ENCODE results near the gene SCGB1C1.
"Not testable (repeated sequence)": the region's sequence is repeated elsewhere in the genome, so short reads cannot be mapped to it uniquely, and the experiment has no call there.

The SCGB1C1 gene

DNA sequence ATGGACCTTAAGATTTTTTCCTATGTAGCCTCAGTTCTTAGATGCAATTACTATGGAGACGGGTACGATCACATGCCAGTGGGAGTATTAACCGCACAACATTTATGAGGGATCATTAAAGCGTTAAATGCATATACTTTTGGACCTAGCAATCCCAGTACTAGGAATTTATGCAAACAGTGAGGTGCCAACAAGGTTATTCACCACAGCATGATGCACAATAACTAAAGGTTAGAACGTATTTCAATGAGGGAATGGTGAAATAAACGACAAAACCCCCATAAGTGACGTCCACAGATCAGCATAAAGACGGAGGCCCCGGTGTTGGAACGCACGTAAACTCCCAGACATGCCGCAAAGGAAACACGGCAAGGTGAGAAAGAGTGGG, 42.7 kb downstream of the SCGB1C1 start:
- Histone ChIP-seq H4K20me1 (ENCODE audit: insufficient read depth, low read length) (no peaks in the 10 kb centered on the region), H3F3A (ENCODE audit: insufficient read depth, low read length) (peaks cover 4% of the 10 kb centered on the region; the same call in 1 of the 2 replicates), H3K79me2 (ENCODE audit: low read length) (peaks cover 38% of the 10 kb centered on the region), H3K9me2 (replicated peaks; ENCODE audit: insufficient read depth, low read length) (no peaks in the 10 kb centered on the region), H3K4me3 (ENCODE audit: low read length) (peak overlapping the region; percentile 65), H3K4me1 (ENCODE audit: low read length) (peaks cover 12% of the 10 kb centered on the region), H2AFZ (ENCODE audit: low read length) (peak overlapping the region; percentile 80), H3K27me3 (replicated peaks; ENCODE audit: insufficient read depth, low read length) (no peaks in the 10 kb centered on the region), H3K36me3 (replicated peaks; ENCODE audit: insufficient read depth, low read length) (no peaks in the 10 kb centered on the region; the same call in 1 of the 2 replicates), H3K27ac (ENCODE audit: low read length) (no peak overlapping the region), H3K9me3 (replicated peaks; ENCODE audit: insufficient read depth, low read length) (no peaks in the 10 kb centered on the region), H3K4me2 (ENCODE audit: low read depth, low read length) (peak overlapping the region; percentile 61), H3K9ac (ENCODE audit: low read length) (peak overlapping the region; percentile 71)
- TF ChIP-seq EZH2 (optimal IDR thresholded peaks at IDR 0.05; ENCODE audit: low read depth, low read length) (no peak), EZH2phosphoT487 (IDR thresholded peaks at IDR 0.05; ENCODE audit: low read length) (no peak)
- TF ChIP-seq, protein P1, sequence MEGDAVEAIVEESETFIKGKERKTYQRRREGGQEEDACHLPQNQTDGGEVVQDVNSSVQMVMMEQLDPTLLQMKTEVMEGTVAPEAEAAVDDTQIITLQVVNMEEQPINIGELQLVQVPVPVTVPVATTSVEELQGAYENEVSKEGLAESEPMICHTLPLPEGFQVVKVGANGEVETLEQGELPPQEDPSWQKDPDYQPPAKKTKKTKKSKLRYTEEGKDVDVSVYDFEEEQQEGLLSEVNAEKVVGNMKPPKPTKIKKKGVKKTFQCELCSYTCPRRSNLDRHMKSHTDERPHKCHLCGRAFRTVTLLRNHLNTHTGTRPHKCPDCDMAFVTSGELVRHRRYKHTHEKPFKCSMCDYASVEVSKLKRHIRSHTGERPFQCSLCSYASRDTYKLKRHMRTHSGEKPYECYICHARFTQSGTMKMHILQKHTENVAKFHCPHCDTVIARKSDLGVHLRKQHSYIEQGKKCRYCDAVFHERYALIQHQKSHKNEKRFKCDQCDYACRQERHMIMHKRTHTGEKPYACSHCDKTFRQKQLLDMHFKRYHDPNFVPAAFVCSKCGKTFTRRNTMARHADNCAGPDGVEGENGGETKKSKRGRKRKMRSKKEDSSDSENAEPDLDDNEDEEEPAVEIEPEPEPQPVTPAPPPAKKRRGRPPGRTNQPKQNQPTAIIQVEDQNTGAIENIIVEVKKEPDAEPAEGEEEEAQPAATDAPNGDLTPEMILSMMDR (IDR thresholded peaks at IDR 0.05; ENCODE audit: low read length), result no peak
- no peak for DNase-seq

- Histone ChIP-seq H3F3A (ENCODE audit: insufficient read depth, low read length) (peaks cover 4% of the 10 kb centered on the region; the same call in 1 of the 2 replicates), H3K9me2 (replicated peaks; ENCODE audit: insufficient read depth, low read length) (no peaks in the 10 kb centered on the region), H4K20me1 (ENCODE audit: insufficient read depth, low read length) (no peaks in the 10 kb centered on the region), H2AFZ (ENCODE audit: low read length) (peak within 1 kb of the TSS; percentile 80), H3K27ac (ENCODE audit: low read length) (peak within 1 kb of the TSS; percentile 92), H3K27me3 (replicated peaks; ENCODE audit: insufficient read depth, low read length) (no peaks in the 10 kb centered on the region), H3K36me3 (replicated peaks; ENCODE audit: insufficient read depth, low read length) (no peaks in the 10 kb centered on the region; the same call in 1 of the 2 replicates), H3K4me1 (ENCODE audit: low read length) (peaks cover 12% of the 10 kb centered on the region), H3K4me2 (ENCODE audit: low read depth, low read length) (peak within 1 kb of the TSS; percentile 91), H3K4me3 (ENCODE audit: low read length) (peak within 1 kb of the TSS; percentile 94), H3K9me3 (replicated peaks; ENCODE audit: insufficient read depth, low read length) (no peaks in the 10 kb centered on the region), H3K9ac (ENCODE audit: low read length) (peak within 1 kb of the TSS; percentile 93), H3K79me2 (ENCODE audit: low read length) (peaks cover 41% of the 10 kb centered on the region)
- TF ChIP-seq, protein P1 (IDR thresholded peaks at IDR 0.05; ENCODE audit: low read length), result no peak
- TF ChIP-seq EZH2 (optimal IDR thresholded peaks at IDR 0.05; ENCODE audit: low read depth, low read length) (no peak), EZH2phosphoT487 (IDR thresholded peaks at IDR 0.05; ENCODE audit: low read length) (no peak)
- DNase-seq, result peak; percentile 90
Observed at GRCh38 chr11:235997-236773, 43.3 kb downstream of the SCGB1C1 start, which contains the start of gene SIRT3. Gene SIRT3, minus strand, starts transcription at chr11:236342. Its CDS starts 14 bp downstream, at chr11:236328.

DNA sequence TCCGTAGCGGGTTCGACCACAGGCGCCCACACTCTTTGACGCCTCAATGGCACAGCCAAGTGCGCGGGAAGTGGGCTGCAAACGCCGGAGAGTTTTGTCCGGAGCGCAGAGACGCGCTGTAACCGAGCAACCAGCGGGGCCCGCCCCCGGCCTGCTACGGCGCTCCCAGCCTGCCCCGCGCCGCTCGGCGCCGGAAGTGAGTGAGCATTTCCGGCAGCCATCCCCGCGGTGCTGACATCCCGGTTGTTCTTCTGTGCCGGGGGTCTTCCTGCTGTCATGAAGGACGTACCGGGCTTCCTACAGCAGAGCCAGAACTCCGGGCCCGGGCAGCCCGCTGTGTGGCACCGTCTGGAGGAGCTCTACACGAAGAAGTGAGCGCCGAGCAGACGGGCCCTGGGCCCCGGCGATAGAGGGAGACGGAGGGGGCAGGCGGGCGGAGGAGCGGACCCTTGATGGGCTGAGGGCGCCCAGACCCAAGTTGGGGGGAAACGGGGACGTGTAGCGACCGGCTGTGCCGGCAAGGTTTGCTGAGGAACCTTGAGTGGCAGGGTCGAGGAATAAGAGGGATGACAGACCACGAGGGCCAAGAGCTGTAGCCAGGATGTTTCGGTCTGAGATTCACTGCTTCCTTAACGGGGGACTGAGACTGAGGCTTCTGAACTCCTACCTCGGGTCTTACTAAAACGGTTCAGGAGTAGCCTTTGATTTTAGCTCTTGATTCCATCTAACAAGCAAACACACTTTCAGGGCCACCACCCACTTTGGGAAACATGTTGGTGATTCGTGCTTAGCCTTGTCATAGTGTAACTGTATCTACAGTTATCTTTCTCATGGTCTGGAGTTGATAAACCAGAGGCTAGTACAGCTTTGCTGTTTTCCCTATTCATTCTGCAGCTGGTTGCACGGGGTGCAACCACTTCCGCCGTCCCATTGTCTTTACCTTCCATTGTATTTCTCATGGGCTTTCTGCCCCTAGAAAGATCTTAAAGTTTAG, 44.2 kb downstream of the SCGB1C1 start, which contains the start of gene PSMD13:
PSMD13 (plus strand) TSS at position 203 of the 994 bp plus-strand sequence; CDS start at position 277, 74 bp downstream.
- Histone ChIP-seq H3F3A (ENCODE audit: insufficient read depth, low read length) (peaks cover 4% of the 10 kb centered on the region; the same call in 1 of the 2 replicates), H3K9me3 (replicated peaks; ENCODE audit: insufficient read depth, low read length) (no peaks in the 10 kb centered on the region), H3K27ac (ENCODE audit: low read length) (peak within 1 kb of the TSS; percentile 92), H2AFZ (ENCODE audit: low read length) (peak within 1 kb of the TSS; percentile 80), H3K79me2 (ENCODE audit: low read length) (peaks cover 50% of the 10 kb centered on the region), H3K9ac (ENCODE audit: low read length) (peak within 1 kb of the TSS; percentile 93), H3K27me3 (replicated peaks; ENCODE audit: insufficient read depth, low read length) (no peaks in the 10 kb centered on the region), H3K4me3 (ENCODE audit: low read length) (peak within 1 kb of the TSS; percentile 94), H3K4me1 (ENCODE audit: low read length) (peaks cover 12% of the 10 kb centered on the region), H3K36me3 (replicated peaks; ENCODE audit: insufficient read depth, low read length) (peaks cover 2% of the 10 kb centered on the region; the same call in 1 of the 2 replicates), H3K9me2 (replicated peaks; ENCODE audit: insufficient read depth, low read length) (no peaks in the 10 kb centered on the region), H3K4me2 (ENCODE audit: low read depth, low read length) (peak within 1 kb of the TSS; percentile 91), H4K20me1 (ENCODE audit: insufficient read depth, low read length) (no peaks in the 10 kb centered on the region)
- DNase-seq, result peak; percentile 86
- TF ChIP-seq, protein P1 (IDR thresholded peaks at IDR 0.05; ENCODE audit: low read length), result no peak
- no peak for TF ChIP-seq EZH2phosphoT487 (IDR thresholded peaks at IDR 0.05; ENCODE audit: low read length)
- no peak for TF ChIP-seq EZH2 (optimal IDR thresholded peaks at IDR 0.05; ENCODE audit: low read depth, low read length)

DNA sequence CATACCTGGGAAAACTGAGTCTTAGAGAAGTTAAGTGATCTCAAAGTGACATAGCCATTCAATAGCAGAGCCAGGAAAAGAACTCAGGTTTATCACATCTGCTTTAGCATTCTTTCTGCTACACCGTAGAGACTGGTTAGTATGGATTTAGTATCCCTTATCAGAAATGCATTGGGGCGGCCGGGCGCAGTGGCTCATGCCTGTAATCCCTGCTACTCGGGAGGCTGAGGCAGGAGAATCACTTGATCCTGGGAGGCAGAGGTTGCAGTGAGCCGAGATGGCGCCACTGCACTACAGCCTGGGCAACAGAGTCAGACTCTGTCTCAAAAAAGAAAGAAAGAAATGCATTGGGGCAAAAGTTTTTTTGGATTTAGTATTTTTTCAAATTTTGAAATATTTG, 45.5 kb downstream of the SCGB1C1 start:
- not testable (repeated sequence) for H3F3A ChIP-seq (ENCODE audit: insufficient read depth, low read length); H3K9me3 ChIP-seq (replicated peaks; ENCODE audit: insufficient read depth, low read length); H3K27ac ChIP-seq (ENCODE audit: low read length); H3K36me3 ChIP-seq (replicated peaks; ENCODE audit: insufficient read depth, low read length); H4K20me1 ChIP-seq (ENCODE audit: insufficient read depth, low read length); H3K9me2 ChIP-seq (replicated peaks; ENCODE audit: insufficient read depth, low read length); H3K27me3 ChIP-seq (replicated peaks; ENCODE audit: insufficient read depth, low read length); H3K9ac ChIP-seq (ENCODE audit: low read length); DNase-seq; H2AFZ ChIP-seq (ENCODE audit: low read length)
- Histone ChIP-seq H3K79me2 (ENCODE audit: low read length) (peaks cover 59% of the 10 kb centered on the region), H3K4me3 (ENCODE audit: low read length) (peak overlapping the region; percentile 94; the same call in 1 of the 2 replicates), H3K4me1 (ENCODE audit: low read length) (peaks cover 12% of the 10 kb centered on the region), H3K4me2 (ENCODE audit: low read depth, low read length) (peak overlapping the region; percentile 91; the same call in 1 of the 2 replicates)

Data from MM.1S (cell line).